Testis (tissue), 3 donors: ENCODE measurements around the gene VAV2. TPM values are rescaled to one million over a fixed set of nuclear protein-coding genes. Genes with fewer than 3 reads are reported as not detected.

Source experiments
- DNase-seq: peaks from one replicate; pipeline ENCODE4 v3.0.0-alpha.2; 2019
- H3K27ac ChIP-seq, 2 donors: fragments of 200-600 bp; sonication (generic); one replicate each; pipeline ENCODE4 v1.5.1; 2019
- H3K27me3 ChIP-seq: fragments of 200-600 bp; sonication (generic); one replicate; pipeline ENCODE4 v1.5.1; 2019
- H3K36me3 ChIP-seq: fragments of 200-600 bp; sonication (generic); one replicate; pipeline ENCODE4 v1.5.1; 2017; ENCODE audit warnings: low read depth; ENCODE audit errors: missing control alignments
- H3K4me1 ChIP-seq: fragments of 200-600 bp; sonication (generic); one replicate; pipeline ENCODE4 v1.5.1; 2019
- H3K4me3 ChIP-seq, 2 donors: fragments of 200-600 bp; sonication (generic); one replicate each; pipeline ENCODE4 v1.5.1; 2017 to 2019
- H3K9me3 ChIP-seq: fragments of 200-600 bp; sonication (generic); one replicate; pipeline ENCODE4 v1.5.1; 2017
- CTCF ChIP-seq, 3 experiments: fragments of 450-650 bp in 2 of 3; fragments of 200-600 bp in 1 of 3; sonication (generic) in 1 of 3; IDR thresholded peaks; one replicate each; pipeline ENCODE4 v1.5.1; 2016 to 2019; ENCODE audit warnings: antibody characterized with exemption in 3 of 3, mild to moderate bottlenecking in 2 of 3, moderate library complexity in 1 of 3
- POLR2A ChIP-seq: fragments of 450-650 bp; IDR thresholded peaks from one replicate; pipeline ENCODE4 v1.6.1; 2017; ENCODE audit warnings: antibody characterized with exemption, mild to moderate bottlenecking, moderate library complexity
- WGBS, 2 donors: methylation state at CpG; one replicate each; pipeline ENCODE4 v1.1.5; 2018; 5-methylcytosine and 5-hydroxymethylcytosine counted together
- intact Hi-C: fragments of 100-400 bp; cut with DNase I; formaldehyde crosslinking; loops from one replicate; pipeline ENCODE4 v1.15.1; 2023; ENCODE audit warnings: low total_unique reads
- polyA plus RNA-seq: library from polyadenylated mRNA; stranded (reverse); fragments of 350-450 nt; fragmentation: Illumina TruSeq; extraction: RNeasy Lipid Tissue Mini Kit (QIAGEN cat#74804); gene quantifications from one replicate; pipeline ENCODE4 v1.2.3, GENCODE V29; 2014; ENCODE audit warnings: low read depth, low replicate concordance; ENCODE audit not compliant: insufficient read depth
- total RNA-seq, 2 donors: library from RNA; depleted of rRNA; stranded (reverse); fragments of >200 nt; gene quantifications; one replicate each; pipeline ENCODE4 v1.2.3, GENCODE V29; 2016

The VAV2 gene
- total and polyA plus RNA-seq, 3 donors from 2014 or later: 11.0 to 14.1 (median 12.2) TPM

- Histone ChIP-seq H3K9me3 (no peaks in the 10 kb centered on the region), H3K4me3 (no peak overlapping the region), H3K36me3 (no peaks in the 10 kb centered on the region), H3K27me3 (no peaks in the 10 kb centered on the region), H3K27ac (no peak overlapping the region), H3K4me1 (peaks cover 4% of the 10 kb centered on the region)
- TF ChIP-seq POLR2A (no peak), CTCF (IDR thresholded peaks at IDR 0.05) (no peak)
- intact Hi-C loops: no loop called here
- WGBS, 2 donors: 66 to 88% methylated on average over 13 of the region's 13 CpGs
- no peak for DNase-seq
Measured at GRCh38 chr9:133803745-133804144, 188.4 kb downstream of the VAV2 start.

- no peak for DNase-seq
- intact Hi-C loops: no loop called here
- H3K36me3 ChIP-seq: no peaks in the 10 kb centered on the region
Measured at GRCh38 chr9:133803028-133803585, 189.0 kb downstream of the VAV2 start.

GRCh38 chr9:133801739-133802138, 190.4 kb downstream of the VAV2 start:
- Histone ChIP-seq H3K4me3 (no peak overlapping the region), H3K4me1 (peaks cover 6% of the 10 kb centered on the region), H3K27me3 (no peaks in the 10 kb centered on the region), H3K27ac (no peak overlapping the region), H3K36me3 (no peaks in the 10 kb centered on the region), H3K9me3 (no peaks in the 10 kb centered on the region)
- 82 to 90% methylated on average over 9 to 10 of the region's 10 CpGs for WGBS, 2 donors
- TF ChIP-seq CTCF (IDR thresholded peaks at IDR 0.05): no peak
- no peak for TF ChIP-seq POLR2A
- DNase-seq: no peak
- intact Hi-C loops: no loop called here

More at GRCh38 chr9:133803028-133803585, 189.0 kb downstream of the VAV2 start:
- TF ChIP-seq CTCF (IDR thresholded peaks at IDR 0.05): no peak
- TF ChIP-seq POLR2A: no peak
- Histone ChIP-seq H3K4me3 (no peak overlapping the region), H3K27ac (no peak overlapping the region), H3K4me1 (peaks cover 4% of the 10 kb centered on the region), H3K27me3 (no peaks in the 10 kb centered on the region), H3K9me3 (no peaks in the 10 kb centered on the region)
- WGBS, 2 donors: 71% methylated on average over 4 to 21 of the region's 21 CpGs

- no peak for DNase-seq
- H3K36me3 ChIP-seq: no peaks in the 10 kb centered on the region
- H3K4me1 ChIP-seq: peaks cover 6% of the 10 kb centered on the region
- WGBS, 2 donors: 92 to 100% methylated on average over 7 to 13 of the region's 13 CpGs
- no peak overlapping the region for H3K27ac ChIP-seq
- no peak for TF ChIP-seq CTCF (IDR thresholded peaks at IDR 0.05)
- TF ChIP-seq POLR2A: no peak
- intact Hi-C loops: no loop called here
- no peak overlapping the region for H3K4me3 ChIP-seq
- no peaks in the 10 kb centered on the region for H3K27me3 ChIP-seq
- no peaks in the 10 kb centered on the region for H3K9me3 ChIP-seq
Measured at GRCh38 chr9:133800266-133800665, 191.9 kb downstream of the VAV2 start.

GRCh38 chr9:133799716-133800115, 192.4 kb downstream of the VAV2 start:
- Histone ChIP-seq H3K27me3 (no peaks in the 10 kb centered on the region), H3K36me3 (no peaks in the 10 kb centered on the region), H3K27ac (no peak overlapping the region), H3K4me3 (no peak overlapping the region), H3K4me1 (peaks cover 6% of the 10 kb centered on the region), H3K9me3 (no peaks in the 10 kb centered on the region)
- 92 to 93% methylated on average over 16 to 17 of the region's 17 CpGs for WGBS, 2 donors
- no peak for DNase-seq
- intact Hi-C loops: no loop called here
- no peak for TF ChIP-seq CTCF (IDR thresholded peaks at IDR 0.05)
- TF ChIP-seq POLR2A: no peak
